SK-N-MC (cell line): Measurements from ENCODE around the gene U2AF2.

Source experiments
- DNase-seq: peaks from one replicate; pipeline ENCODE4 v3.0.0-alpha.2; 2011; ENCODE audit warnings: low read depth, low spot score
- H3K27ac ChIP-seq: fragments of 200-600 bp; sonication (generic); 2 replicates; pipeline ENCODE4 v1.5.1; 2016; ENCODE audit warnings: mixed run types
- H3K36me3 ChIP-seq: fragments of 200-600 bp; sonication (generic); 2 replicates; pipeline ENCODE4 v1.6.1; 2017; ENCODE audit warnings: antibody characterized with exemption, low read length, mixed read lengths; ENCODE audit not compliant: insufficient read depth
- H3K4me3 ChIP-seq: fragments of 200-600 bp; sonication (generic); 2 replicates; pipeline ENCODE4 v1.5.1; 2016
- H3K9ac ChIP-seq: fragments of 200-600 bp; sonication (generic); 2 replicates; pipeline ENCODE4 v1.8.0; 2017; ENCODE audit warnings: mixed run types, mixed read lengths; ENCODE audit not compliant: insufficient read length
- H3K9me3 ChIP-seq: fragments of 200-600 bp; sonication (generic); 2 replicates; pipeline ENCODE4 v1.6.1; 2017; ENCODE audit warnings: low read depth, mild to moderate bottlenecking, antibody characterized with exemption, low read length, moderate library complexity, mixed read lengths
- EZH2 ChIP-seq: fragments of 200-600 bp; sonication (generic); IDR thresholded peaks from one replicate; pipeline ENCODE4 v1.6.1; 2017; ENCODE audit warnings: antibody characterized with exemption
- FOXP2 ChIP-seq: optimal IDR thresholded peaks from 2 replicates; pipeline ENCODE3; 2011; ENCODE audit warnings: mild to moderate bottlenecking, moderate library complexity; ENCODE audit not compliant: insufficient read depth; ENCODE audit errors: extremely low read length, control extremely low read depth
- POLR2AphosphoS5 ChIP-seq: IDR thresholded peaks from 2 replicates; pipeline ENCODE4 v1.6.1; 2012; ENCODE audit warnings: mild to moderate bottlenecking, low read depth, low read length, borderline replicate concordance

U2AF2 gene

DNA sequence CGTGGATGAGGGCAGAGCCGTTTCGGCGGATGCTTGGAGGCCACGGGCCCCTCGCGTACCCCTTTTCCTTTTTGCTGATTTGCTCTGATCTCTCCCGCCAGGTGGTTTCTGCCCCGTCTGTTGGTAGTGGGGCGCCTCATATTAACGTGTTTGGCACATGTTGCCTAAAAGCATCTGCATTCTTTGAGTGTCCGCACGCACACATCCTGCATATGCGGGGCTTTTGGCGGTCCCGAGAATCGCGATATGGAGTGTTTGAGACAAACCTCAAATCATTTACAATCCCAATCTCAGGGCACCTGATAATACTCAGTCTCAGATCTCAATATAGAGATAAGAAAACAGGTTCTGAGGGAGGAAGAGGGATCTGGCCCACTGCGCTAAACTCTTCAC is 809 bp downstream of the U2AF2 start:
- peaks cover 48% of the 10 kb centered on the region for H3K36me3 ChIP-seq
- peak overlapping the region; percentile 100 for H3K4me3 ChIP-seq
- peak overlapping the region; percentile 100 for H3K9ac ChIP-seq
- H3K9me3 ChIP-seq: no peaks in the 10 kb centered on the region
- TF ChIP-seq EZH2 (no peak), FOXP2 (no peak), POLR2AphosphoS5 (no peak)
- no peak for DNase-seq
- H3K27ac ChIP-seq: peak overlapping the region; percentile 100

DNA sequence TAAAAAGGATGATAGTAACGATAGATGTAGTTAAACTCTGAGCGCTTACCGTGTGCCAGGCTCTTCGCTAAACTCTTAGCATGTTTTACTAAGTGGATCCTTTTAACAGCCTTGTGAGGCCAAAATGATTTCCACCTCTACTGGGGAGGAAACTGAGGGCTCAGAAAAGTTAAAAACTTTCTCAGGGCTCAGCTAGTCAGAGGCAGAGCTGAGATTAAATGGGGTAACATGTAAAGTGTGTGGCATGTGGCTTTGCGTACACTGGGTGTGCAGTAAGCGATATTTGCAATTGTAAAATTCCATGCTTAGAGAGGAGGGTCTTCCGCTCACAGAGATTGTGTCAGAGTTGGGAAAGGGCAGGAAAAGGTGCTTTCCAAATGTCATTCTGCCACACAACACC is 1.7 kb downstream of the U2AF2 start:
- no peak for TF ChIP-seq EZH2
- TF ChIP-seq FOXP2: no peak
- TF ChIP-seq POLR2AphosphoS5: no peak
- Histone ChIP-seq H3K9ac (peak overlapping the region; percentile 100), H3K27ac (peak overlapping the region; percentile 100; the same call in 1 of the 2 replicates), H3K4me3 (peak overlapping the region; percentile 100), H3K36me3 (peaks cover 50% of the 10 kb centered on the region), H3K9me3 (no peaks in the 10 kb centered on the region)
- DNase-seq: no peak

DNA sequence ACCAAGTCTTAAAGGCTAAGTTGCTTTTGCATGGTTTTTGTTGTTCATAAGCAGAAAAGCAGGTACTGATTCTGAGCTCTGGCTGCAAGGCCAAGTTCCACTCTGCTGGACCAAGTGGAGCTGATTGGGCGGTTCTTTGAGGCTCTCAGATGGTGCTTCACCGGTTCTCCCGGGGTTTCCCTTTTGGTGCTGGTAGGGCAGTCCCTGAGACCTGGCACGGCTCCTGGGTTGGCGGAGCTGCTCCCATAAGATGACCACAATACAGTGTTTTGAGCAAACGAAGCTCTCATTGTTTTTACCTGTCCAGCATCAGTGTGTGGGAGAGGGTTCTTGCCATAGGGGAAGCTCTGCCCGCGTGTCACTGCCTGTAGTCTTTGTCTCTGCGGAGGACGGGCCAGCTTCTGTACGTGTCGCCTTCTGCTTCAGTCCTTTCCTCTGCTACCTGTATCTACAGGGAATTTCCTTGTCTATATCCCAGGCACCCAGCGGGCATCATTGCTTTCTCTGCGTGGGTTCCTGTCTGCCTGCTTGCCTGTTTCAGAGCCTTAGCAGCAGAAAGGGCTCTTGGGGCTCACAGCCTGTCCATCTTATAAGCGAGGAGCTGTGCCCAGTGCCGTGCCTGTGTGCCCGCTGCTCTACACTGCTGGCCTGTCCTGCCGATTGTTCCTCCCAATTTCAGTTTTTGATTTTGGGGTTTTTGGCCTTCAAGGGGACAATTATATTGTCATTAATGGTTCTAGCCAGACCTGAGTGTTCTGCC is 2.3 kb downstream of the U2AF2 start:
- Histone ChIP-seq H3K4me3 (peak overlapping the region; percentile 100), H3K9me3 (no peaks in the 10 kb centered on the region), H3K27ac (peak overlapping the region; percentile 57; the same call in 1 of the 2 replicates), H3K9ac (peak overlapping the region; percentile 100), H3K36me3 (peaks cover 55% of the 10 kb centered on the region)
- DNase-seq: no peak
- TF ChIP-seq POLR2AphosphoS5: no peak
- TF ChIP-seq FOXP2: no peak
- TF ChIP-seq EZH2: no peak

DNA sequence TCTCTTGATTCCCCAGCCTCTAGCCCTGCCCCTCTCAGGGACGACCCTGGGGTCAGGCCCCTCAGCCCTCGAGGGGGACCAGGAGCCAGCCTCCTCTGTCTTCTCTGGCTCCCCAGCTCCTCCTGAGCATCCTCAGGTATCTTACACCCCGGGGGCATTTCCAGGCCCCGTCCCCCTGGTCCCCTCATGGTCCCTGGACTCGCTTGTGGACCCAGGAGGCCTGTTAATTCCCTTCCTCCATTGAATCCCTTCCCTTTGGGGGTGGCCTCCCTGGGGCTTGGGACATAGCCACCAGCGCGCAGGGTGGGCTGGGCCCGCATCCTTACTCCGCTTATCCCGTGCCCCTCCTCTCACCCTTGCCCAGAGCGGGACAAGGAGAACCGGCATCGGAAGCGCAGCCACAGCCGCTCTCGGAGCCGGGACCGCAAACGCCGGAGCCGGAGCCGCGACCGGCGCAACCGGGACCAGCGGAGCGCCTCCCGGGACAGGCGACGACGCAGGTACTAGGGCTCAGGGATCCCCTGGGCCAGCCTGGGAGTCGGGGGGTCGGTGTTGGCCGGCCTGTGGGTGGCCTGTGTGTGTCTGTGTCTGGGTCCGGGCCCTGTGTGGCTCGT is 4.1 kb downstream of the U2AF2 start:
- Histone ChIP-seq H3K9ac (no peak overlapping the region), H3K36me3 (peaks cover 71% of the 10 kb centered on the region), H3K27ac (0 out of 2 replicates have a peak overlapping the region, but pooled peaks have one; percentile 25), H3K4me3 (no peak overlapping the region; the same call in 1 of the 2 replicates), H3K9me3 (no peaks in the 10 kb centered on the region)
- TF ChIP-seq EZH2: no peak
- no peak for TF ChIP-seq FOXP2
- no peak for TF ChIP-seq POLR2AphosphoS5
- DNase-seq: no peak

DNA sequence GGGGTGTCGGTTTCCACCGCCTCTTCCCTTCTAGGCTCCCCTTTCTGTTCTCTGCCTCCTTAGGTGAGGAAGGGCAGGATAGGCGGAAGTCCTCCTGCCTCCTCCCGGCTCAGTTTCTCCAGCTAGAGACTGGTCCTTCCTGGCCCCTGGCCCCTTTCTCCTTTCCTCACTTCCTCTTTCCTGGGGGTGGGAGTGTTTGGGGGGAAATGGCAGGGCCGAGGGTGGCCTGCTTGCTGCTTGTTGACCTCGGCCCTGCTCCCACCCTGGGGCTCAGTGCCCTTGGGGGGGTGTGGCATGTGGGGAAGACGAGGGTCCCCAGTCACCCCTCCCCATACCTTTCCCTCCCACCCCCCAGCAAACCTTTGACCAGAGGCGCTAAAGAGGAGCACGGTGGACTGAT is 5.0 kb downstream of the U2AF2 start:
- no peak for DNase-seq
- Histone ChIP-seq H3K4me3 (no peak overlapping the region), H3K27ac (no peak overlapping the region; the same call in 1 of the 2 replicates), H3K9ac (no peak overlapping the region), H3K36me3 (peaks cover 80% of the 10 kb centered on the region), H3K9me3 (no peaks in the 10 kb centered on the region)
- TF ChIP-seq POLR2AphosphoS5 (no peak), EZH2 (no peak), FOXP2 (no peak)

DNA sequence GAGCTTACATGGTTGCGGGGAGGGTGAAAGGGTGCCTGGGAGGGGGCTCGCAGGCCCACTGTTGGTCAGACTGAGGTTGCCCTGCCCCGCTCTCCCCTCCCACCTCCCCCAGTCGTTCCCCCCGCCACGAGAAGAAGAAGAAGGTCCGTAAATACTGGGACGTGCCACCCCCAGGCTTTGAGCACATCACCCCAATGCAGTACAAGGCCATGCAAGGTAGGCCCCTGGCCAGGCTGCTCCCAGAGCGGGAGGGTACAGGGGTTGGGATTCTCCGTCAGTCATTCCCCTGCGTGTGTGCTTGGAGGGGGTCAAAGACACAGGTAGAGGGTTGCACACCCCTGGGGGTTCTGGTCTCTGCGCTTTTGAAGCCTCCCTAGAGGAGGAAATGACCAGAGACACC is 5.6 kb downstream of the U2AF2 start:
- DNase-seq: no peak
- H3K9ac ChIP-seq: no peak overlapping the region
- H3K36me3 ChIP-seq: peaks cover 83% of the 10 kb centered on the region

GRCh38 chr19:55660991-55661390 is 6.2 kb downstream of the U2AF2 start:
- no peaks in the 10 kb centered on the region for H3K9me3 ChIP-seq
- no peak overlapping the region for H3K9ac ChIP-seq
- no peak overlapping the region for H3K27ac ChIP-seq
- peaks cover 81% of the 10 kb centered on the region for H3K36me3 ChIP-seq
- no peak overlapping the region for H3K4me3 ChIP-seq
- TF ChIP-seq FOXP2 (no peak), POLR2AphosphoS5 (no peak), EZH2 (no peak)
- DNase-seq: no peak

More for the DNA sequence above, 5.6 kb downstream of the U2AF2 start:
- Histone ChIP-seq H3K27ac (no peak overlapping the region), H3K4me3 (no peak overlapping the region), H3K9me3 (no peaks in the 10 kb centered on the region)
- TF ChIP-seq FOXP2 (no peak), EZH2 (no peak), POLR2AphosphoS5 (no peak)

GRCh38 chr19:55661826-55662225 is 7.0 kb downstream of the U2AF2 start:
- H3K4me3 ChIP-seq: no peak overlapping the region
- H3K36me3 ChIP-seq: peaks cover 84% of the 10 kb centered on the region
- no peak for TF ChIP-seq POLR2AphosphoS5
- no peak for TF ChIP-seq FOXP2
- TF ChIP-seq EZH2: no peak
- no peak overlapping the region for H3K27ac ChIP-seq
- no peak overlapping the region for H3K9ac ChIP-seq
- H3K9me3 ChIP-seq: no peaks in the 10 kb centered on the region
- no peak for DNase-seq
